Astrocyte (in vitro differentiated cells and primary cell): ENCODE measurements around the gene FAM174C. TPM values are rescaled to one million over a fixed set of nuclear protein-coding genes. Genes with fewer than 3 reads are reported as not detected.

Source experiments
- DNase-seq: peaks from one replicate; pipeline ENCODE4 v3.0.0-alpha.2; 2010; ENCODE audit warnings: low read depth
- FAIRE-seq: peaks from 2 replicates; lab custom pipeline; 2011; peaks lifted over from hg19 to GRCh38; lab: Jason Lieb, UNC
- H2AFZ ChIP-seq: 2 replicates; pipeline ENCODE4 v1.6.0; 2012; ENCODE audit warnings: low read depth, low read length, inconsistent platforms
- H3K27ac ChIP-seq: 2 replicates; pipeline ENCODE4 v1.5.1; 2011; ENCODE audit warnings: low read depth, low read length, inconsistent platforms
- H3K27me3 ChIP-seq: 2 replicates; pipeline ENCODE4 v1.6.0; 2011; ENCODE audit warnings: low read length, inconsistent platforms; ENCODE audit not compliant: insufficient read depth
- H3K36me3 ChIP-seq: 2 replicates; pipeline ENCODE4 v1.5.1; 2011; ENCODE audit warnings: low read length, inconsistent platforms; ENCODE audit not compliant: insufficient read depth
- H3K4me1 ChIP-seq: 2 replicates; pipeline ENCODE4 v1.5.1; 2011; ENCODE audit warnings: low read length, inconsistent platforms; ENCODE audit not compliant: insufficient read depth
- H3K4me2 ChIP-seq: 2 replicates; pipeline ENCODE4 v1.6.0; 2012; ENCODE audit warnings: low read length, inconsistent platforms
- H3K4me3 ChIP-seq: 2 replicates; pipeline ENCODE4 v1.5.1; 2011; ENCODE audit warnings: low read depth, mild to moderate bottlenecking, low read length, inconsistent platforms; ENCODE audit not compliant: insufficient read depth
- H3K79me2 ChIP-seq: 2 replicates; pipeline ENCODE4 v1.6.0; 2012; ENCODE audit warnings: mild to moderate bottlenecking, low read length, inconsistent platforms; ENCODE audit not compliant: insufficient read depth
- H3K9ac ChIP-seq: 2 replicates; pipeline ENCODE4 v1.6.0; 2012; ENCODE audit warnings: mild to moderate bottlenecking, low read length, inconsistent platforms
- H3K9me3 ChIP-seq: 2 replicates; pipeline ENCODE4 v1.5.1; 2012; ENCODE audit warnings: low read depth, mild to moderate bottlenecking, low read length, inconsistent platforms; ENCODE audit not compliant: insufficient read depth
- H4K20me1 ChIP-seq: 2 replicates; pipeline ENCODE4 v1.6.0; 2012; ENCODE audit warnings: low read length, inconsistent platforms; ENCODE audit not compliant: insufficient read depth
- H3K27ac Mint-ChIP-seq: one replicate; pipeline ENCODE4 v1.8.0; 2021; ENCODE audit warnings: mild to moderate bottlenecking, mixed read lengths; ENCODE audit not compliant: unreplicated experiment
- H3K27me3 Mint-ChIP-seq: one replicate; pipeline ENCODE4 v1.8.0; 2021; ENCODE audit warnings: low read depth, mixed read lengths; ENCODE audit not compliant: unreplicated experiment
- H3K36me3 Mint-ChIP-seq: one replicate; pipeline ENCODE4 v1.8.0; 2021; ENCODE audit warnings: low read depth, mixed read lengths; ENCODE audit not compliant: unreplicated experiment
- H3K4me1 Mint-ChIP-seq: one replicate; pipeline ENCODE4 v1.8.0; 2021; ENCODE audit warnings: low read depth, mixed read lengths; ENCODE audit not compliant: unreplicated experiment
- H3K4me3 Mint-ChIP-seq: one replicate; pipeline ENCODE4 v1.8.0; 2021; ENCODE audit warnings: mild to moderate bottlenecking, moderate library complexity, mixed read lengths; ENCODE audit not compliant: unreplicated experiment
- H3K9me3 Mint-ChIP-seq: one replicate; pipeline ENCODE4 v1.8.0; 2021; ENCODE audit warnings: mild to moderate bottlenecking, mixed read lengths; ENCODE audit not compliant: unreplicated experiment
- CTCF ChIP-seq: IDR thresholded peaks from 2 replicates; pipeline ENCODE4 v1.5.1; 2011; ENCODE audit warnings: low read depth, mild to moderate bottlenecking, inconsistent platforms, low read length, moderate library complexity; ENCODE audit not compliant: insufficient read depth
- EZH2 ChIP-seq: IDR thresholded peaks from 2 replicates; pipeline ENCODE4 v1.6.1; 2012; ENCODE audit warnings: mild to moderate bottlenecking, low read length, inconsistent platforms; ENCODE audit not compliant: insufficient read depth
- total RNA-seq: library from RNA; stranded (reverse); gene quantifications from 2 replicates; pipeline ENCODE4 v1.2.1, GENCODE V29; 2021

The FAM174C gene
- total RNA-seq, 1 donor from 2014 or later, result 50.5 TPM

DNA sequence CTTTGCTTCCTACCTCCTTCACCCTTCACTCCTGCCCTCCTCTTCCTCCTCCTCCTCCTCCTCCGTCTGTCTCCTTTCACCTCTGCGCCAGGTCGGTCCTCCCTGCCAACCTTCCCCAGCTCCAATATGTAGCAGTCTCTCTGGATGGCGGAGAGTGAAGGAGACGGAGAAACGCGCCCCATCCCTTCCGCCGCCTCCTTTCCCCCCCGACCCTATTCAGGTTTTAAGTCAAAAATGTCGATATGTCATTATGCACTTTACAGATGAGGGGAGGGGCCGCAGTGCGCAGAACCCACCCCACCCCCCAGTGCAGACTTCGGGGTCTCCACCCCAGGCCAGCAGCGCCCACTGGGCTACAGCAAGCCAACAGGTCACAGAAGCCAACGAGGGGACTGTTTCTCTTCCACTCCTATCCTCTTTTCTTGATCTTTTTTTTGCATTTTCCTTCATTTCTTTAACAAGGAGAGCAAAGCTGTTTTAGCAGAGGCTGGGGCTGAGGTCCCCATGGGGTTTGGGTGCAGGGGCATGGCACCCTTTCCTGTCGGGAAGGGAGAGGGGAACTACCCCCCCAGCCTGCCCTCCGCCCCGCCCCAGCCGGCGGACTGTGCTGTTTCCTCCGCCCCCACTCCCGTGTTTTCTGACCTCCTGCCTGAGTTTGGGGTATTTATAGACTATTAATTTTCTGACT, 17.7 kb upstream of the FAM174C start:
- DNase-seq (no peak), FAIRE-seq (no peak)
- no peak overlapping the region for H2AFZ ChIP-seq
- TF ChIP-seq CTCF (no peak), EZH2 (no peak)
- H3K4me3 ChIP-seq, result no peak overlapping the region
- H3K79me2 ChIP-seq, result peaks cover 46% of the 10 kb centered on the region
- H3K4me2 ChIP-seq, result peak overlapping the region; percentile 46
- no peaks in the 10 kb centered on the region for H3K27me3 Mint-ChIP-seq
- H3K27ac Mint-ChIP-seq, result peak overlapping the region; percentile 75
- H3K27me3 ChIP-seq, result no peaks in the 10 kb centered on the region
- peaks cover 67% of the 10 kb centered on the region for H4K20me1 ChIP-seq
- no peaks in the 10 kb centered on the region for H3K9me3 ChIP-seq
- H3K36me3 Mint-ChIP-seq, result peaks cover 6% of the 10 kb centered on the region
- peak overlapping the region; percentile 66 for H3K4me3 Mint-ChIP-seq
- H3K9ac ChIP-seq, result peak overlapping the region; percentile 7
- H3K4me1 ChIP-seq, result peaks cover 74% of the 10 kb centered on the region
- H3K4me1 Mint-ChIP-seq, result peaks cover 26% of the 10 kb centered on the region
- peak overlapping the region; percentile 69 for H3K27ac ChIP-seq
- peaks cover 22% of the 10 kb centered on the region for H3K36me3 ChIP-seq
- H3K9me3 Mint-ChIP-seq, result no peaks in the 10 kb centered on the region

DNA sequence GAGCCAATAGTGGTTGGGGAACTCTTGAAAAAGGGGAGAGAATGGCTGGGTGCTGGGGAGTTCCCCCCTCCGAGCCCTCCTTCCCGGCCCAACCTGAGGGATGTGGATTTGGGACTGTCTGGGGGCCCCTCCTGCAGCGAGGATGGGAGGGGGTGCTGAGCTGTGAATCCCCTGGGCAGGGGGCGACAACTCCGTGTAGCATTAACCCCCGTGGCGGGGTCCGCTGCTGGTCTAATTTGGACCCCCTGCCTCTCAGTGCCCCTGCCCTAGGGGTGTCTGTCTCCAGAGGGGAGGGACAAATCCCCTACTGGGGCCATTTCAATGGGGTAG, 17.2 kb upstream of the FAM174C start:
- H3K4me3 ChIP-seq, result no peak overlapping the region
- peaks cover 6% of the 10 kb centered on the region for H3K36me3 Mint-ChIP-seq
- H3K9ac ChIP-seq, result peak overlapping the region; percentile 7
- H4K20me1 ChIP-seq, result peaks cover 67% of the 10 kb centered on the region
- peaks cover 22% of the 10 kb centered on the region for H3K36me3 ChIP-seq
- FAIRE-seq, result no peak
- peaks cover 43% of the 10 kb centered on the region for H3K79me2 ChIP-seq
- H3K27ac ChIP-seq, result peak overlapping the region; percentile 69
- TF ChIP-seq CTCF, result no peak
- TF ChIP-seq EZH2, result no peak
- peaks cover 28% of the 10 kb centered on the region for H3K4me1 Mint-ChIP-seq
- no peaks in the 10 kb centered on the region for H3K9me3 Mint-ChIP-seq
- peak overlapping the region; percentile 46 for H3K4me2 ChIP-seq
- H3K4me1 ChIP-seq, result peaks cover 77% of the 10 kb centered on the region
- H3K27me3 Mint-ChIP-seq, result no peaks in the 10 kb centered on the region
- H2AFZ ChIP-seq, result no peak overlapping the region
- DNase-seq, result no peak
- peak overlapping the region; percentile 75 for H3K27ac Mint-ChIP-seq
- H3K4me3 Mint-ChIP-seq, result no peak overlapping the region
- no peaks in the 10 kb centered on the region for H3K27me3 ChIP-seq
- H3K9me3 ChIP-seq, result no peaks in the 10 kb centered on the region

DNA sequence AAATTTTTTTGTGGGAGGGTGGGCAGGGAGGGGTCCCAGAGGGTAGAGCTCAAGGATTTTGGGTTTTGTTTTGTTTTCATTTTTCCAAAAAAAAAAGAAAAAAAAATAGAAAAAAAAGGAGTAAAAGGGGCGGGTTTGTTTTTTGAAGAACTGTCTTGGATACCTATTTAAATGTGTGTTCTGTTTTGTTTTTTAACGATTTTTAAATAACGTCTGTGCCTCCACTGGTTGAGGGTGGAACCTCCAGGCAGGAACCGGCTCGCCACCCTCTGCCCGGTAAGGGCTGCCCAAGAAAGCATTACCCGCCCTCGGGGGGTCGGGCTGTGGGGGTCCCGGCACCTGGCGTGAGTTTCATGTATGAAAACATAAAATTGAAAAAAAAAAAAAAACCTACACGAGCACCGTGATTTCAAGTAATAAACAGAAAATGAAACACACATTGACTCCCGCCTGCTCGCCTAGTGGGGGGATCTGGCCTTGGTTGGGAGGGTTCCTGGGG, 16.6 kb upstream of the FAM174C start:
- Mint-ChIP-seq H3K4me3 (no peak overlapping the region), H3K36me3 (peaks cover 6% of the 10 kb centered on the region), H3K9me3 (no peaks in the 10 kb centered on the region), H3K27me3 (no peaks in the 10 kb centered on the region), H3K4me1 (peaks cover 32% of the 10 kb centered on the region), H3K27ac (peak overlapping the region; percentile 92)
- no peak overlapping the region for H2AFZ ChIP-seq
- H3K4me1 ChIP-seq, result peaks cover 72% of the 10 kb centered on the region
- peak overlapping the region; percentile 69 for H3K27ac ChIP-seq
- no peaks in the 10 kb centered on the region for H3K27me3 ChIP-seq
- peaks cover 22% of the 10 kb centered on the region for H3K36me3 ChIP-seq
- H3K9me3 ChIP-seq, result no peaks in the 10 kb centered on the region
- peak overlapping the region; percentile 46 for H3K4me2 ChIP-seq
- FAIRE-seq (no peak), DNase-seq (no peak)
- TF ChIP-seq CTCF (no peak), EZH2 (no peak)
- peak overlapping the region; percentile 52 for H3K9ac ChIP-seq
- H3K79me2 ChIP-seq, result peaks cover 36% of the 10 kb centered on the region
- no peak overlapping the region for H3K4me3 ChIP-seq
- peaks cover 62% of the 10 kb centered on the region for H4K20me1 ChIP-seq
